ENCODE measurements around the gene ADCY5.

- TF ChIP-seq ZNF26 (tag by site-specific recombination; IDR thresholded peaks at IDR 0.05) (no peak), ZNF670 (tag by site-specific recombination; IDR thresholded peaks at IDR 0.05; ENCODE audit: low read depth) (no peak), ZNF692 (tag by site-specific recombination; IDR thresholded peaks at IDR 0.05) (no peak), CTCF (tag by site-specific recombination; IDR thresholded peaks at IDR 0.05) (no peak), ZNF248 (tag by site-specific recombination; IDR thresholded peaks at IDR 0.05) (no peak), REST (tag by site-specific recombination; IDR thresholded peaks at IDR 0.05) (peak; percentile 78), SP2 (tag by site-specific recombination; IDR thresholded peaks at IDR 0.05) (no peak), ZBTB44 (tag by site-specific recombination; IDR thresholded peaks at IDR 0.05) (no peak), ZNF138 (tag by site-specific recombination; IDR thresholded peaks at IDR 0.05; ENCODE audit: borderline replicate concordance) (no peak), ZNF398 (tag by site-specific recombination; IDR thresholded peaks at IDR 0.05) (no peak), SETDB1 (IDR thresholded peaks at IDR 0.05; ENCODE audit: insufficient read length, low read length) (no peak), ELK4 (IDR thresholded peaks at IDR 0.05; ENCODE audit: borderline replicate concordance, low read depth, low read length) (no peak)
Measured at GRCh38 chr3:123349201-123349535, 99.7 kb downstream of the ADCY5 start.
